Measurements from ENCODE around the gene RBMX. TPM values are rescaled to one million over a fixed set of nuclear protein-coding genes. Genes with fewer than 3 reads are reported as not detected.

The RBMX gene
- total RNA-seq, 2 donors from 2014 or later, result 71.7 to 104 TPM

DNA sequence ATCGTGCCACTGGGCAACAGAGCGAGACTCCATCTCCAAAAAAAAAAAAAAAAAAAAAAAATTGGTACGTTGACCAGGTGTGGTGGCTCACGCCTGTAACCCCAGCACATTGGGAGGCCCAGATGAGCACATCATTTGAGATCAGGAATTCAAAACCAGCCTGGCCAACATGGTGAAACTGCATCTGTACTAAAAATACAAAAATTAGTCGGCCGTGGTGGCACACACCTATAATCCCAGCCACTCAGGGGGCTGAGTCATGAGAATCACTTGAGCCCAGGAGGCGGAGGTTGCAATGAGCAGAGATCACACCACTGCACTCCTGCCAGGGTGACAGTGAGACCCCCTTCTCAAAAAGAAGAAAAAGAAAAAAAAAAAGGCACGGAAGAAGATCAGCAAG, 24.5 kb downstream of the RBMX start:
- ATAC-seq, result no peak
- intact Hi-C loops (cut with DNase I), result no loop called here
- no peak for DNase-seq

DNA sequence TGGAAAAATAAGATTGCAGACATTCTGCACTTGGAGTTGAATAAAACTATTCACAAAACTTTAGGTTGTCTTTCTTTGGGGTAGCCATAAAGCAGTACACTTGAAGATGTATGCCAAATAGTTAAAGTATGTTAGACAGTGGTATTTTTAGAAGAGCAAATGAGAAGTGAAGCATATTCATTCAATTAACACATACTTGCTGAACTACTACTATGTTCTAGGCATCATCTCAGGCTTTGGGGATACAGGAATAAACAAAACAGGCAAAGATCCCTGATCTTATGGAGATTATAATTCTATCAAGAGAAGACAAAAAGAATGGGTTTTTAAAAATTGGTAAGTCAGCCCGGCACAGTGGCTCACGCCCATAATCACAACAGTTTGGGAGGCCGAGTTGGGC, 29.0 kb downstream of the RBMX start:
- intact Hi-C loops (cut with DNase I), result no loop called here
- DNase-seq (no peak), ATAC-seq (no peak)

DNA sequence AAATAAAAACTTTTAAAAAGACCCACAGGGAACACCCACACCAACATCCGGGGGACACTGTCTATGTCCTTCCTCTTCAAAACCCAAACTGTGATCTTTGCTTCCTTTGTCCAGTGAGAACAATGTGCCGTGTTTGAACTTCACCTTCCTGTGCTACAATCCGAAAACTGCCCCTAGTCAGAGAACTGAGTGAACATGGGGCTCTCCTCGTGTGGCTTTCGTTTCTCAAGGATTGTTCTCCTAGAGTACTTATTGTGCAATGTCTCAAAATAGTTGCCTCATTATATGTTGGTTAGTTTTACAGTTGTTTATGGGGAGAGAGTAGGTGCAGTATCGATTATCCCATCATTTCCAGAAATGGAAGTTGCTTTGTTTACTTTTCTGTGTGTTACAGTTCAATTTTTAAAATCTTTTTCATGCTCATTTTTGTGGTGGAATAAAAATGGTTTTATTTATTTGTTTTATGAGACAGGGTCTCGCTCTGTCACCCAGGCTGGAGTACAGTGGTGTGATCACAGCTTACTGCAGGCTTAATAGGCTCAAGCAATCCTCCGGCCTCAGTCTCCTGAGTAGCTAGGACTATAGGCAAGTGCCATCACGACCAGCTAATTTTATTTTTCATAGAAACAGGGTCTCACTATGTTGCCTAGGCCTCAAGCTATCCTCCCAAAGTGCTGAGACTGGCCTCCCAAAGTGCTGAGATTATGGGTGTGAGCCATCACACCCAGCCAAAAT, 29.9 kb downstream of the RBMX start:
- DNase-seq (no peak), ATAC-seq (peak in 1 of 2 donors; percentile 23)
- intact Hi-C loops (cut with DNase I), result no loop called here

DNA sequence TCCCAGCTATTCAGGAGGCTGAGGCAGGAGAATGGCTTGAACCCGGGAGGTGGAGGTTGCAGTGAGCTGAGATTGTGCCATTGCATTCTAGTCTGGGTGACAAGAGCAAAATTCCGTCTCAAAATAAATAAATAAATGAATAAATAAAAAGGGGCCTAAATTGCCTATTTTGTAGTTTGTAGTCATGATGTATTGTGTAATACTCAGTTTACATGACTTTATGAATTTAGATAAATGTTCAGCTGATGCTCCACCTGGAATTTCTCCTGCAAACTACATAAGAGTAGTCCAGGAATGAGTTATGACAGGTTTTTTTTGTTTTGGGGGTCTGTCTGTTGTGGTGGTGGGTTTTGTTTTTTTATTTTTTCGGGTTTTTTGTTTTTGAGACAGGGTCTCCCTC, 31.1 kb downstream of the RBMX start:
- intact Hi-C loops (cut with DNase I), result no loop called here
- no peak for DNase-seq
- no peak for ATAC-seq

DNA sequence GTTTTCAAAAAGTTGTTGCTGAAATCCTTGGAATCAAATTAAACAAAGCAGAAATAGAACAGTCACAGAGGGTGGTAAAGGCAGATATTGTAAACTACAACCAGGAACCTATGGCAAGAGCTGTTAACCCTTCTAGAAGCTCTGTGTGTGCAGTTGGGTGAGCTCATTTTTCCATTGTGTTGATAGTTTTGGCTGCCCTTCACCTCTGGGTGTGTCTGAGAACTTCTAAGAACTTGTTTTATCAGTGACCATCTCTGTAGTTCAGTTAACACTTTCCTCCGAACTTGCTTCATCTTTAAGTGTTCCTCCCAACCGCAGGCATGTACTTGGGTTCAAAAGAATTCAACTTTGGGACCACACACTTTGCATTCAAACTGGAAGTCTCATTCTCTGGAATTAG, 32.7 kb downstream of the RBMX start:
- intact Hi-C loops (cut with DNase I), result no loop called here
- no peak for ATAC-seq
- DNase-seq, result no peak

DNA sequence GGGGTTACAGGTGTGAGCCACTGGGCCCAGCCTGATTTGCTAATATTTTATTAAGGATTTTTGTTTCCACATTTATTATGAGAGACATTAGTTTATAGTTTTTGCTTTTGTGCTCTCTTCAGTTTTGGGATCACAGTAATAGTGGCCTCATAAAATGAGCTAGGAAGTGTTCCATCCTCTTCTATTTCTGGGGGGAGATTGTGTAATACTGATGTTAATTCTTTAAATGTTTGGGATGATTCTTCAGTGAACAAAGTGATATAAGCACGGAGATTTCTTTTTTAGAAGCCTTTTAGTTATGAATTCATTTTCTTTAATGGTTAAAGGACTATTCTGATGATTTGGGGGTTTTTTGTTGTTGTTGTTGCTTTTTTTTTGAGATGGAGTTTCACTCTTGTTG, 41.3 kb downstream of the RBMX start:
- DNase-seq, result no peak
- ATAC-seq, result no peak
- intact Hi-C loops (cut with DNase I), result no loop called here

DNA sequence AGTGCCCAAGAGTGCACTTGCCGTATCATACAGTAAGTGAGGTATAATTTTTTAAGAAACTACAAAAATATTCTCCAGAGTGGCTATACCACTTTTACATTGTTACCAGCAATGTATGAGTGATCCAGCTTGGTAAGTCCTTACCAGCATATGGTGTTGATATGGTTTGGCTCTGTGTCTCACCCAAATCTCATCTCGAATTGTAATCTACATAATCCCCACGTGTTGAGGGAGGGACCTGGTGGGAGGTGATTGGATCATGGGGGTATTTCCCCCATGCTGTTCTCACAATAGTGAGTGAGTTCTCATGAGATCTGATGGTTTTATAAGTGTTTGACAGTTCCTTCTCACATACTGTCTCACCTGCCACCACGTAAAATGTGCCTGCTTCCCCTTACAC, 44.8 kb downstream of the RBMX start:
- intact Hi-C loops (cut with DNase I), result no loop called here
- ATAC-seq (no peak), DNase-seq (no peak)

DNA sequence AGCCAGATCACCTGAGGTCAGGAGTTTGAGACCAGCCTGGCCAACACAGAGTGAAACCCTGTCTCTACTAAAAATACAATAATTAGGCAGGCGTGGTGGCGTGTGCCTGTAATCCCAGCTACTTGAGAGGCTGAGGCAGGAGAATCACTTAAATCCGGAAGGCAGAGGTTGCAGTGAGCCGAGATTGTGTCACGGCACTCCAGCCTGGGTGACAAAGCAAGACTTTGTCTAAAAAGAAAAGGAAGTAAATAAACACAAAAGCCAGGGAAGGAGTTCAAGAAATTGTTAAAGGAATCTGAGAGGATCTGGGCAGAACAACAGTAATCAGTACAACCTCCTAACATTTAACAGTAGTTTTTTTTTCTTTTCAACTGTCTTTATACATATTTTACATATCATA, 51.1 kb downstream of the RBMX start:
- intact Hi-C loops (cut with DNase I), result no loop called here
- ATAC-seq, result no peak

DNA sequence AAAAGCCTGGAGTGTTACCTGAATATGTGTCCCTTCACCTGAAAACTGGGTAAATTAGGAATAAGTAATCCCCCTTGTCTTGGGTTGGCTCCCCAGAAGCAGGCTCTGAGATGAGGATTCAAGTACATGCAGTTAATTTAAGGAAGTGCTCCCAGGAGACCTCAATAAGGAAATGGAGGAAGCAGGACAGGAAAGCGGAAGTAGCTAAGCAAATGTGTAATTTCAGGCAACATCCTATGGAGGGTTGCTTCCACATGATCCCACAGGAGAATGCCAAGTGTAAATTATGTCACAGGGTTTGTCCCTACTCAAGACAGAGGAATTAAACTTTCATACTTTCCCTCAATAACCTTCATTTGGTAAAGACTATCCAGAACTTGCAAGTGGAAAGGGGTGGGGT, 51.7 kb downstream of the RBMX start:
- DNase-seq (no peak), ATAC-seq (peak in 1 of 2 donors; percentile 39)
- intact Hi-C loops (cut with DNase I), result no loop called here

More for the DNA sequence above, 51.1 kb downstream of the RBMX start:
- DNase-seq, result no peak

DNA sequence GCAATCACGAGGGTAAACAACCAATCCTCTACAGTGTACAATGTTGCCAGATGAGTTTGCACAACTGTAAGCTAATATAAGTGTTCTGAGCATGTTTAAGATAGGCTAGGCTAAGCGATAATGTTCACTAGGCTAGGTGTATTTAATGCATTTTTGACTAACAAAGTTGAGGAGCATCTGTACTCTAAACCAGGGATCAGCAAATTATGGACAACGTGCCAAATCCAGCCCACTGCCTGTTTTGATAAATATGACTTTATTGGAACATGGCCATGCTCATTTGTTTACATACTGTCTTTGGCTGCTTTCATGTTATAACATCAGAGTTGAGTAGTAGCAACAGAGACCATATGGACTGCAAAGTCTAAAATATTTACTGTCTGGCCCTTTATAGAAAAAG, 53.5 kb downstream of the RBMX start:
- ATAC-seq (no peak), DNase-seq (no peak)
- intact Hi-C loops (cut with DNase I), result no loop called here

DNA sequence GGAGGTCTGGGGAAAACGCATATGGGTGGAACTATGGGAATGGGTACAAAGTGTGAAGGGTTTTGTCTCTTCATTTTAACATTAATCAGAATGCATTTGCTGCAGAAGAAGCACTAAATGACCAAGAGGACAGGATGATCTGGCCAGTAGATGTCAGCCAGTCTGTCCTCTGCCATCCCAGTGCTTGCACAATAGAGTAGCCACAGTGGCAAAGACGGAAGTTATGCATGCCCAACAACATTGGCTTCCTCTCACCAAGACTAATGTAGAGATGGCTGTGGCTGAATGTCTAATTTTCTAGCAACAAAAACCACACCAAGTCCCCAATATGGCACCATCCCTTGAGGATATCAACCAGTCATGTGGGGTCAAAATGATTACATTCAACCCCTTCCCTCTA, 54.8 kb downstream of the RBMX start:
- intact Hi-C loops (cut with DNase I), result no loop called here
- no peak for ATAC-seq
- DNase-seq, result no peak

Other genes starting within 250 kb of the RBMX start
- gene CD40LG, start 232.6 kb downstream of the RBMX start, total RNA-seq, result under 1 TPM in 1 of 2 donors, not detected in 1; 0.41 TPM
- 10 to 100 TPM; 34.9 to 40.0 TPM for gene ARHGEF6, start 99.8 kb downstream of the RBMX start, total RNA-seq
- gene GPR101, start 153.3 kb upstream of the RBMX start, total RNA-seq, result not detected